LNCaP clone FGC (cell line): Measurements from ENCODE around the gene ARHGAP5.

Source experiments
- DNase-seq: peaks from one replicate; pipeline ENCODE4 v3.0.0-alpha.2; 2011; ENCODE audit warnings: low read depth
- H3K4me3 ChIP-seq: 2 replicates; pipeline ENCODE4 v1.5.1; 2011; ENCODE audit warnings: mild to moderate bottlenecking, low read depth, low read length, control low read depth
- TF ChIP-seq, protein P1 (sequence below): IDR thresholded peaks from 2 replicates; pipeline ENCODE4 v1.5.1; 2012; ENCODE audit warnings: mild to moderate bottlenecking; ENCODE audit not compliant: control insufficient read depth, insufficient read depth; ENCODE audit errors: extremely low read depth

Gene ARHGAP5

GRCh38 chr14:32201193-32201815 lies 124.2 kb downstream of the ARHGAP5 start:
- TF ChIP-seq, protein P1, sequence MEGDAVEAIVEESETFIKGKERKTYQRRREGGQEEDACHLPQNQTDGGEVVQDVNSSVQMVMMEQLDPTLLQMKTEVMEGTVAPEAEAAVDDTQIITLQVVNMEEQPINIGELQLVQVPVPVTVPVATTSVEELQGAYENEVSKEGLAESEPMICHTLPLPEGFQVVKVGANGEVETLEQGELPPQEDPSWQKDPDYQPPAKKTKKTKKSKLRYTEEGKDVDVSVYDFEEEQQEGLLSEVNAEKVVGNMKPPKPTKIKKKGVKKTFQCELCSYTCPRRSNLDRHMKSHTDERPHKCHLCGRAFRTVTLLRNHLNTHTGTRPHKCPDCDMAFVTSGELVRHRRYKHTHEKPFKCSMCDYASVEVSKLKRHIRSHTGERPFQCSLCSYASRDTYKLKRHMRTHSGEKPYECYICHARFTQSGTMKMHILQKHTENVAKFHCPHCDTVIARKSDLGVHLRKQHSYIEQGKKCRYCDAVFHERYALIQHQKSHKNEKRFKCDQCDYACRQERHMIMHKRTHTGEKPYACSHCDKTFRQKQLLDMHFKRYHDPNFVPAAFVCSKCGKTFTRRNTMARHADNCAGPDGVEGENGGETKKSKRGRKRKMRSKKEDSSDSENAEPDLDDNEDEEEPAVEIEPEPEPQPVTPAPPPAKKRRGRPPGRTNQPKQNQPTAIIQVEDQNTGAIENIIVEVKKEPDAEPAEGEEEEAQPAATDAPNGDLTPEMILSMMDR: no peak
- H3K4me3 ChIP-seq: peak overlapping the region; percentile 72
- peak; percentile 69 for DNase-seq

DNA sequence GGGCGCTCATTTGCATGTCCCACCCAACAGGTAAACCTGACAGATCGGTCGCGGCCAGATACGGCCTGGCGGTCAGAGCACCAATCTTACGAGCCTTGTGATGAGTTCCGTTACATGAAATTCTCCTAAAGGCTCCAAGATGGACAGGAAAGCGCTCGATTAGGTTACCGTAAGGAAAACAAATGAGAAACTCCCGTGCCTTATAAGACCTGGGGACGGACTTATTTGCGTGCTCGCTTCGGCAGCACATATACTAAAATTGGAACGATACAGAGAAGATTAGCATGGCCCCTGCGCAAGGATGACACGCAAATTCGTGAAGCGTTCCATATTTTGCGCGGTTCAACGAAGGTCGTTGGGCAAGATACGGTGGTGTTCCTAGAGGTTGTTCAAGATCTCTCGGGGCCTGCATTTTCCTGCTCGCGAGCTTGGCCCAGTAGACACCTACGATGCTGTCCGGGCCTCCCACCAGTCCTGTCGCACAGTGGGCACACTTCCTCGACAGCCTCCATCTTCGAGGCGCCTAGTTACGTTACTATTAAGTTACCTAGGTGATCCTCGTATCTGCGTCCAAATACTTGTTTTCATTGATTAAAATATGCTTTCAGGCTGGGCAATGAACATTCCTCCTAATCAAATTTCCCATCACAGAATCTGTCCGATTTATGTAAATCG lies 124.8 kb downstream of the ARHGAP5 start, which contains the start of gene RNU6-7:
Gene RNU6-7 (plus strand): TSS at position 230 of the 675 bp plus-strand sequence.
- DNase-seq: no peak
- peak within 1 kb of the TSS; percentile 72 for H3K4me3 ChIP-seq
- TF ChIP-seq, protein P1: no peak

DNA sequence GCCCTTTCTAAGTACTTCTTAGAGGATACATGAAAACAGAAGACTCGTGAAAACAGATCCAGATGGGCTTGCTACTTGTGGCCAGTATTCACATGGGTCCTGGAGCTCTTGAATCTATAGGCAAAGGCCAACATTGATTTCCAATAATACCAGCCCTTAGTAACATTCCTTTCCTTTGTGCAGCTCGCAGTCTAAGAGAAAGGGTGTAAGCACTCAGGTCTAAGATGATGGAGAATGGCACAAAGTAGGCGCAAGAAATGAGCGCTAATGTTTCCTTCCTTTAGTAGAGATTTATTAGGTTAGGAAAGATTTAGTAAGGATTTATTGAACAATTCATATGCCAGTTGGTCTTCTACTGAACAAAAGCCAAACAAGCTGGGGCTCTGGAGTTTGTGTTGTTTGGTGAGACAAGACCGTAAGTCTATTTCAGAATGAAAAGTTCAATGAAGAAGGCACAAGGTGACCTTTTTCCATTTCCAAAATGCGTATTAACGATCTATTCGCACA lies 125.4 kb downstream of the ARHGAP5 start:
- TF ChIP-seq, protein P1: no peak
- no peak for DNase-seq
- peak overlapping the region; percentile 72 for H3K4me3 ChIP-seq

- DNase-seq: peak; percentile 63
- TF ChIP-seq, protein P1: no peak
- peak within 1 kb of the TSS; percentile 72 for H3K4me3 ChIP-seq
These were observed 126.1 kb downstream of the ARHGAP5 start, which contains the start of gene RNU6-8 for GRCh38 chr14:32202998-32203882. Gene RNU6-8, minus strand, starts transcription at chr14:32203269.

DNA sequence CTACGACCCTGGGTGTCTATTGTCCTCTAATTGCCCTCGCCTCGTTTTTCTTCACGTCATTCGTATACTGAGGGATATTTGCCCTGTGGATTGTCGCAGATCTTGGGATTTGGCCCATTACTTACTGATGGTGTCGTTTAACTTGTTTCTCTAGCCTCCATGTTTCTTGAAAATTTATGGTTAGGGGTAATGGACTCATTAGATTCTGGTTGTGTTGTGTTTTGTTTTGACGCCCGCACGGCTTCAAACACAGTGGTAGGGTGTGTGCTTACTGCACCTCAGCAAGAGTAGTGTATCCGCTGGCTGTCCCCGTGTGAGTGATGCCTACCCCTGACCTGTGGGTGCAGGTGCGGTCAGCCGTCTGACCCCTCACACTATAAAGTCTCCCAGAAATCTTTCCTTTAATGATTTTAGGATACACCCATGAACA lies 126.8 kb downstream of the ARHGAP5 start:
- no peak for DNase-seq
- TF ChIP-seq, protein P1: no peak

GRCh38 chr14:32205554-32205953 lies 128.4 kb downstream of the ARHGAP5 start:
- no peak overlapping the region for H3K4me3 ChIP-seq
- TF ChIP-seq, protein P1: no peak
- DNase-seq: no peak

More for the DNA sequence above, 126.8 kb downstream of the ARHGAP5 start:
- H3K4me3 ChIP-seq: peak overlapping the region; percentile 72
